Measurements from ENCODE around the gene RSKR. TPM values are rescaled to one million over a fixed set of nuclear protein-coding genes. Genes with fewer than 3 reads are reported as not detected.
"Not testable (repeated sequence)": the region's sequence is repeated elsewhere in the genome, so short reads cannot be mapped to it uniquely, and the experiment has no call there.

RSKR gene
- total and polyA plus RNA-seq, 9 of the 15 experiments (the other 6 are each of a cell fraction or from before 2014, with no cell fraction given): 1.4 to 42.3 (median 16.2) TPM

DNA sequence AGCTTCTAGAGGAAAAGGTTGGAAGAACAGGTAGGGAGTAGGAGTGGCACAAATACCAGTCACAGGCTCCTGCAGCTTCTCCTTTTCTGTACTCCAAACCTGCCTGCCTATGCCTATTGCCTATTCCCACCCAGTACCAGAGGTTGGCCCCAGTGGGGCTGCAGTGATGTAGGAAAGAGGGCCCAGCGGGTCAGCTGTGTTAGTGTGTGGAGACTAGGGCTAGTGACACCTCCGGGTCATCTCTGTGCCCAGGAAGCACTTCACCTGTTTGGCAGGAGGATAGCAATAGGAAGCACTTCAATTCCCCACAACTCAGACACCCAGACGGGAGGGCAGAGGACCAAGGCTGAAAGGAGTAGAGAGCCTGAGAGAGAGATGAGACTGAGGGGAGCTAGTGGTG is 38.0 kb downstream of the RSKR start:
- H2AFZ ChIP-seq (ENCODE audit: low read depth, low read length); BruUV-seq (replicated peaks); H3K27ac ChIP-seq (ENCODE audit: extremely low read depth, low read depth, low read length); H3K9me3 ChIP-seq (replicated peaks; ENCODE audit: control insufficient read depth, insufficient read depth, low read depth, low read length); FAIRE-seq; CTCF ChIA-PET (ENCODE audit: low intra/inter-chr PET ratio); ATAC-seq; H3K27me3 ChIP-seq (ENCODE audit: control insufficient read depth in 2 of 2, insufficient read depth in 2 of 2, low read length in 2 of 2); intact Hi-C loops (cut with micrococcal nuclease): not testable (repeated sequence)
- H3K9me1 ChIP-seq (ENCODE audit: control insufficient read depth, insufficient read depth, low read length): peaks cover 18% of the 10 kb centered on the region
- peak overlapping the region; percentile 10 to 50; a peak in 2 of 4 replicates for H3K9ac ChIP-seq (ENCODE audit: insufficient read depth in 1 of 2, low read depth in 2 of 2, low read length in 2 of 2)
- TF ChIP-seq PHF8 (IDR thresholded peaks at IDR 0.05; ENCODE audit: borderline replicate concordance, low read length) (peak; percentile 14; the same call in 1 of the 2 replicates), SAP30 (IDR thresholded peaks at IDR 0.05; ENCODE audit: borderline replicate concordance, insufficient read depth, low read depth, low read length, poor library complexity, severe bottlenecking) (peak; percentile 27)
- peak in 1 of 4 experiments; percentile 16 for DNase-seq (ENCODE audit: extremely low read depth in 1 of 4, low spot score in 3 of 4)
- H4K20me1 ChIP-seq (replicated peaks; ENCODE audit: control insufficient read depth, insufficient read depth, low read length): 0 out of 2 replicates have a peak, but pooled peaks cover 10% of the 10 kb centered on the region
- POLR2A ChIA-PET: interaction anchor here (0.6 to 16.7 kb wide), 10 partner anchors 9 to 366 kb away, joined by 3 to 274 read pairs (median 4); partner anchors contain the start of genes RPL23A, SPAG5 and UNC119
- H3K36me3 ChIP-seq (ENCODE audit: control insufficient read depth, insufficient read depth, low read length): peaks cover 70% of the 10 kb centered on the region
- peaks cover 32 to 34% of the 10 kb centered on the region in 2 experiments for H3K4me1 ChIP-seq (replicated peaks in 1 of 2; ENCODE audit: control insufficient read depth in 2 of 2, insufficient read depth in 2 of 2, low read length in 2 of 2)
- H3K4me2 ChIP-seq (ENCODE audit: insufficient read depth, low read length): peak overlapping the region; percentile 80
- WGBS (ENCODE audit: insufficient coverage, low coverage, missing lambda C conversion rate): 34% methylated on average over 3 of the region's 3 CpGs
- in situ Hi-C loops (cut with MboI): loop anchor here (5.0 kb wide), 1 partner anchor 361 kb away; no protein-coding TSS in a partner anchor
- H3K4me3 ChIP-seq: peak overlapping the region; percentile 44
- peaks cover 31% of the 10 kb centered on the region for H3K79me2 ChIP-seq (ENCODE audit: control insufficient read depth, insufficient read depth, low read length)

- Histone ChIP-seq H2AFZ (ENCODE audit: low read depth, low read length) (no peak overlapping the region), H3K9ac (ENCODE audit: insufficient read depth in 1 of 2, low read depth in 2 of 2, low read length in 2 of 2) (peak overlapping the region in 1 of 2 experiments; percentile 10; a peak in 2 of 4 replicates), H3K27me3 (ENCODE audit: control insufficient read depth in 2 of 2, insufficient read depth in 2 of 2, low read length in 2 of 2) (no peaks in the 10 kb centered on the region), H3K4me3 (peak overlapping the region; percentile 44; the same call in 1 of the 2 replicates), H3K9me1 (ENCODE audit: control insufficient read depth, insufficient read depth, low read length) (peaks cover 18% of the 10 kb centered on the region), H3K4me1 (replicated peaks in 1 of 2; ENCODE audit: control insufficient read depth in 2 of 2, insufficient read depth in 2 of 2, low read length in 2 of 2) (peaks cover 32 to 36% of the 10 kb centered on the region in 2 experiments), H3K36me3 (ENCODE audit: control insufficient read depth, insufficient read depth, low read length) (peaks cover 62% of the 10 kb centered on the region), H3K4me2 (ENCODE audit: insufficient read depth, low read length) (peak overlapping the region; percentile 80), H3K9me3 (replicated peaks; ENCODE audit: control insufficient read depth, insufficient read depth, low read depth, low read length) (no peaks in the 10 kb centered on the region), H3K27ac (ENCODE audit: extremely low read depth, low read depth, low read length) (no peak overlapping the region), H3K79me2 (ENCODE audit: control insufficient read depth, insufficient read depth, low read length) (peaks cover 38% of the 10 kb centered on the region), H4K20me1 (replicated peaks; ENCODE audit: control insufficient read depth, insufficient read depth, low read length) (0 out of 2 replicates have a peak, but pooled peaks cover 10% of the 10 kb centered on the region)
- 82% methylated on average over 14 of the region's 14 CpGs for WGBS (ENCODE audit: insufficient coverage, low coverage, missing lambda C conversion rate)
- BruUV-seq (replicated peaks): no TSS peak
- ChIA-PET CTCF (ENCODE audit: low intra/inter-chr PET ratio) (no interaction called here), POLR2A (interaction anchor here (0.6 to 16.7 kb wide), 7 partner anchors 9 to 366 kb away, joined by 3 to 274 read pairs (median 4); partner anchors contain the start of genes SPAG5 and UNC119)
- ATAC-seq: no peak
- DNase-seq (ENCODE audit: extremely low read depth in 1 of 4, low spot score in 3 of 4): peak in 1 of 4 experiments; percentile 51
- in situ Hi-C loops (cut with MboI): loop anchor here (5.0 kb wide), 1 partner anchor 362 kb away; no protein-coding TSS in a partner anchor
- TF ChIP-seq, protein P1, sequence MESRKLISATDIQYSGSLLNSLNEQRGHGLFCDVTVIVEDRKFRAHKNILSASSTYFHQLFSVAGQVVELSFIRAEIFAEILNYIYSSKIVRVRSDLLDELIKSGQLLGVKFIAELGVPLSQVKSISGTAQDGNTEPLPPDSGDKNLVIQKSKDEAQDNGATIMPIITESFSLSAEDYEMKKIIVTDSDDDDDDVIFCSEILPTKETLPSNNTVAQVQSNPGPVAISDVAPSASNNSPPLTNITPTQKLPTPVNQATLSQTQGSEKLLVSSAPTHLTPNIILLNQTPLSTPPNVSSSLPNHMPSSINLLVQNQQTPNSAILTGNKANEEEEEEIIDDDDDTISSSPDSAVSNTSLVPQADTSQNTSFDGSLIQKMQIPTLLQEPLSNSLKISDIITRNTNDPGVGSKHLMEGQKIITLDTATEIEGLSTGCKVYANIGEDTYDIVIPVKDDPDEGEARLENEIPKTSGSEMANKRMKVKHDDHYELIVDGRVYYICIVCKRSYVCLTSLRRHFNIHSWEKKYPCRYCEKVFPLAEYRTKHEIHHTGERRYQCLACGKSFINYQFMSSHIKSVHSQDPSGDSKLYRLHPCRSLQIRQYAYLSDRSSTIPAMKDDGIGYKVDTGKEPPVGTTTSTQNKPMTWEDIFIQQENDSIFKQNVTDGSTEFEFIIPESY (CRISPR knock-in tag; IDR thresholded peaks at IDR 0.05): peak; percentile 51; the same call in 1 of the 2 replicates
- TF ChIP-seq DDX20 (tag; IDR thresholded peaks at IDR 0.05; ENCODE audit: low read depth) (no peak), KDM5B (IDR thresholded peaks at IDR 0.05; ENCODE audit: insufficient replicate concordance, low read depth, low read length) (peak; percentile 41), CTCF (IDR thresholded peaks at IDR 0.05 in 2 of 3, conservative IDR thresholded peaks at IDR 0.05 in 1 of 3; ENCODE audit: insufficient read depth in 2 of 3, low read depth in 1 of 3, low read length in 3 of 3) (peak; percentile 33 to 52 (median 40); a peak in 5 of 6 replicates), HMG20B (CRISPR knock-in tag; IDR thresholded peaks at IDR 0.05) (no peak), MECOM (CRISPR knock-in tag; IDR thresholded peaks at IDR 0.05) (0 out of 2 replicates have a peak, but pooled peaks have one; percentile 54)
- no peak for FAIRE-seq
- intact Hi-C loops (cut with micrococcal nuclease): no loop called here
Measured at GRCh38 chr17:28575126-28575795, 38.7 kb downstream of the RSKR start.

Measured in K562 (cell line).